DLD1 (cell line): ENCODE results near the gene OLR1.
"Not testable (repeated sequence)": the region's sequence is repeated elsewhere in the genome, so short reads cannot be mapped to it uniquely, and the experiment has no call there.

Experiments used
- in situ Hi-C: cut with HindIII; loops from 2 replicates; pipeline ENCODE4 v1.10.0; 2017; ENCODE audit warnings: low sequenced_read_pairs

OLR1 gene

DNA sequence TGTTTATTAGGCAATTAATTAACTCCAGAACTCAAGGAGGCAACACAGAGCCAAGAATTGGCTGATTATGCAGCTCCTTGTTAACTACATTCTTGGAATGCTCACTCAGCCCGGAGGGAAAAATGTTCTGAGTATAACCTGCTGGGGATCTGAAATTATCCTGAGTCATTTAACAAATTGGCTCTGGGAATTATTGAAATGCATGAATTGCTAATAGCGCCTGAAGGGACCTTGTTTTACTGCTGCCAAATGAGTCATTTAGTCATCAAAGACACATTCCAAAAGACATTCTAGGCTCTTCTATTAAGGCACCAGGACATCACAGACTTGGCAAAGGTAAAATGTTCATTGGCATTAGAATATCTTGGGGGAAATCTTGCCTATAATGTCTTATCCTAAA is 19.9 kb upstream of the OLR1 start:
- in situ Hi-C loops: no loop called here

DNA sequence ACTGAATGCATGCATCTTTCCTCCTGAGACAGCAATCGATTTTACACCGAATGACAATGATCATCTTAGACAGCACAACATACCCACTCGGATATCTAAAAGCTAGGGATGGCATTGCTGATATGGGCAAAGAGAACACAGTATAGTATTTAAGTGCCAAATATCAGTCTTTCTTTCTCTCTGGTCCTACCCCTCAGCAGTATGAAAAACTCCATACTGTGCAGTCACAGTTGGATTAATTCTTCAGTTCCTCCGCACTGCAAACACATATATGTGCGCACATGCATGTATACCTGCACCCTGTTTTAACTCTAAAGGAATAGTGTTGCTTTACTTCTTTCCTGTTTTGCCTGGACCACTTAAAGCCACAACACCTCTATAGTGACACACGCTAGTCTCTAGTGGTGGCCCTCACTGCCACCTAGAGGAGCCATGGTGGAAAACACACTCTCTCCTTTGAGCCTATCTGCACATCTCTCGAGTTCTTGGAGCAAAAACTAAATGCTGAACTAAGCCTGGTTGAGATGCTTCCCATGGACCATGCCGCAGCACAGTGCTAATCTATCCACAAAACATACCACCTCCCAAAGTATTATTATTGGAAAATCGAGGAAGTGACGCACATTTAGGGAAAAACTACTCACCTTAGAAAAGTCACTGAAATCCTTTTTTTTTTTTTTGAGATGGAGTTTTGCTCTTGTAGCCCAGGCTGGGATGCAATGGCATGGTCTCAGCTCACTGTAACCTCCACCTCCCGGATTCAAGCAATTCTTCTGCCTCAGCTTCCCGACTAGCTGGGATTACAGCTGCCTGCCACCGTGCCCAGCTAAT is 18.8 kb upstream of the OLR1 start:
- in situ Hi-C loops: no loop called here

DNA sequence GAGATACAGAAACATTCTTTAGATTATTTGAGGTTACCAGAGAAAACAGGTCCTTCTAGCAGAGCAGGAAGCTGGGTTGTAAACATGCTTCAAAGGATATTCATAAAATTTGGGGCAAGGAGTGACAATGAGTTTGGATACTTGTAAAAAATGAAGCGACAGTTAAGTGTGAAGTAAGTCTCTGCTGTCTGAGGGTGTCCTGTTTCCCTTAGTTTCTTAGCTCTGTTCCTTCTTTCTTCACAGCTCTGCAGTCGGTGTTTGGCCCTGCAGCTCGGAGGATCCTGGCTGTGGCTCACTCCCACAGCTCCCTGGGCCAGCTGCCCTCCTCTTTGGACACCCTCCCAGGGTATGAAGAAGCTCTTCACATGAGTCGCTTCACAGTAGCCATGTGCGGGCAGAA is 17.7 kb upstream of the OLR1 start:
- in situ Hi-C loops: no loop called here

DNA sequence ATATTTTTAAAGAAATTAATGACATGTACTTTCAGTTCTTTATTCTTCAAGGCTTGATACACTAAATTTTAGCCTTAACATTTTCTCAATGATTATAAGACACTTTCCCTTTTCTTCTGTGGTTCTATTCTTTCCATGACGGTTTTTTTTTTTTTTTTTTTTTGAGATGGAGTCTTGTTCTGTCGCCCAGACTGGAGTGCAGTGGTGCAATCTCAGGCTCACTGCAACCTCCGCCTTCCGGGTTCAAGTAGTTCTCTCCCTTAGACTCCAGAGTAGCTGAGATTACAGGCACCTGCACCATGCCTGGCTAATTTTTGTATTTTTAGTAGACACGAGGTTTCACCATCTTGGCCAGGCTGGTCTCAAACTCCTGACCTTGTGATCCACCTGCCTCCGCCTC is 15.0 kb upstream of the OLR1 start:
- in situ Hi-C loops: not testable (repeated sequence)

DNA sequence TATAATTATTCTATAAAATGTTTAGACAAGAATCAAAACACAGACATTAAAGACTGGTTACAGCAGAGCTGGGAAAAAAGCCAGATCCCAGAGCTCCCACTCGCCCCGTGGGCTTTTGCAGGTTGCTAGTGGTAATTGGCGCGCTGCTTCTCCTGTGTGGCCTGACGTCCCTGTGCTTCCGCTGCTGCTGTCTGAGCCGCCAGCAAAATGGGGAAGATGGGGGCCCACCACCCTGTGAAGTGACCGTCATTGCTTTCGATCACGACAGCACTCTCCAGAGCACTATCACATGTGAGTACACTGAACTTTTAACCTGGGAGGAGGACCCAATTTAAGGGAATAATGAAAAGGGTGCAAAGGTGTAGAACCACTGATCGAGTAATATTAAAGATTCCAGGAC is 14.4 kb upstream of the OLR1 start:
- in situ Hi-C loops: no loop called here

DNA sequence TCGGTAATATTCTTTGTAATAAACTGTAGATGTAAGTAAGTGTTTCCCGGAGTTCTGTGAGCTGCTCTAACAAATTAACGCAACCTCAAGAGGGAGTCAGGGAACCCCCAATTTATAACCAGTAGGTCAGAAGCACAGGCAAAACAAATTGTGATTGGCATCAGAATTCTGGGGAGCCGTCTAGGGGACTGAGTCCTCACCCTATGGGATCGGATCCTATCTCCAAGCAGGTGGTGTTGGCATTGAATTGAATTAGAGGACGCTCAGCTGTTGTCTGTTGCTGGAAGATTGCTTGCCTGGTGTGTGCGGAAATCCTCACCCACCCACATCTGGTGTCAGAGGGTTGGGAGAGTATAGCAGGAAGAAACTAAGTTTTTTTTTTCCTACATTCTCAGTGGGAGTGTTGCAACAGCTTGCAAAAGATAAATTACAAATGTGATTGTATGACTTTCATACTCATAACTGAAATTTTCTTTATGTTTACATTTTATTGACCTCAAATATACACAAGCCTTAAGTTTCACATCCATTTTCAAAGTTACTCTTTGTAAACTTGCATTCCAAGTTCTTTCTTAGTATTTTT is 12.4 kb upstream of the OLR1 start:
- in situ Hi-C loops: no loop called here

DNA sequence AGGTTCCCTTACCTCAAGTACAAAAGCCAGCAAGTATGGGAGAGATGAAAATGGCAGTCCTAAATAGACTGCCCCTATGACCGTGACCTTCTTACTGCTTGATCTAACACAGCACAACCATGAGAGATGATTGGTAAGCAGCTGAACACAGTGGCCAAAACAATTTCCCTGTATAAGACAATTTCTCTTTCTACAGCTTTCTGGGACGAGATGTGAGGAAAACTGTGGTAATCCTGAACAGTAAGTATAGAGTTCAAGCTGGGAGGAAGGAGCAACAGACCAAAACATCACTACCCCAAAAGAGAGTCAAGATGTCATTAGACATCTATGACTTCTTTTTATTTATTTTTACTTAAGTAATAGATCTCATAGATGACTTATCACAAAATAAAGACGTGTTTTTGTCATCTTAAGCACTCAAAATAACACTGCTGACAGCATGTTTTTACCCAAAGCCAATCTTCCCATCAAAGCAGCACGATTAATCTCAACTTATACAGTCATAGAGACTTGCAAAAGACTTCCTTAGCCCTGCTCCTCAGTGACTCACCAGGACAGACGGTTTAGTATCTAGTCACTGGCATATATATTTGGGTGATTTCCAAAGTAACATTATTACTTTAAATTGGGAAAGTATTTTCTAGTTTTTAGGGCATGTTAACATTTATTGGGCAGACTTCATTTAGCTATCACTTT is 10.6 kb upstream of the OLR1 start:
- in situ Hi-C loops: no loop called here

DNA sequence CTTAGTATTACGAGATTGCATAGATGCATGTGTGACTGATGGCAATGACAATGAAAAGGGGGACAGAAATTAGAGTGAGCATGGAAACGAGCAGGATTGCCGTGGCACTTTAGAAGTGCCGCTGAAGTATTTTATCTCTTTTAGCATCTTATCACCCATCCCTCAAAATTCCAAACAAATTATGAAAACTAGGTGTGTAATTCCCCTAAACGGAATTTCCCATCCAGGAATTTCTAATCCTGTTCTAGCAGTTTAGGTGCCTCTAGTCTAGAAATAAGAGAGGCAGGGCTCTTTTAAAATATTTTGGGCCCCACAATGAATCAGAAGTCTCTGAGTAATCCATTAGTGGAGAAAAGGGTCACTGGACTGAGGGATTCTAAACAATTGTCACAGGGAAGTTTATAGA is 7.8 kb upstream of the OLR1 start:
- in situ Hi-C loops: no loop called here

DNA sequence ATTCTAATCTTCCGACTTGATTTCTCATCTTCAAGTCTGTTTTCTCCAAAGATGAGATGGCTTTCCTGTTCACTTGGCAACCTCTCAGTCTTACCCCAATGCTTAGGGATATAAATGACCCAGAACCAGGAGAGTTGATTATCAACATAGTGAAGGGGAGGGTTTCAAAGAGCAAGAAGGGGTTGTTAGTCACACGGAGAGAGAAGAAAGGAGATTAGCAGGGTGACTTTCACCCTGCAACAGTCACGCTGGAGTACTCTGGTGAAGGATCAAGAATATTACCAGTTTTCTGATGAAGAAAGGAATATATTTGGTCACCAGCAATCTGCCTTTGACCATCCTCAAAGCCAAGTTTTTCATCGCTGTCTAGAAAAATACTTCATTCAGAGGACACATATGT is 6.9 kb upstream of the OLR1 start, which contains the start of gene TMEM52B:
Gene TMEM52B (plus strand): TSS at position 212 of the 400 bp plus-strand sequence. CDS start 543 bp downstream, outside the sequence.
- in situ Hi-C loops: no loop called here

DNA sequence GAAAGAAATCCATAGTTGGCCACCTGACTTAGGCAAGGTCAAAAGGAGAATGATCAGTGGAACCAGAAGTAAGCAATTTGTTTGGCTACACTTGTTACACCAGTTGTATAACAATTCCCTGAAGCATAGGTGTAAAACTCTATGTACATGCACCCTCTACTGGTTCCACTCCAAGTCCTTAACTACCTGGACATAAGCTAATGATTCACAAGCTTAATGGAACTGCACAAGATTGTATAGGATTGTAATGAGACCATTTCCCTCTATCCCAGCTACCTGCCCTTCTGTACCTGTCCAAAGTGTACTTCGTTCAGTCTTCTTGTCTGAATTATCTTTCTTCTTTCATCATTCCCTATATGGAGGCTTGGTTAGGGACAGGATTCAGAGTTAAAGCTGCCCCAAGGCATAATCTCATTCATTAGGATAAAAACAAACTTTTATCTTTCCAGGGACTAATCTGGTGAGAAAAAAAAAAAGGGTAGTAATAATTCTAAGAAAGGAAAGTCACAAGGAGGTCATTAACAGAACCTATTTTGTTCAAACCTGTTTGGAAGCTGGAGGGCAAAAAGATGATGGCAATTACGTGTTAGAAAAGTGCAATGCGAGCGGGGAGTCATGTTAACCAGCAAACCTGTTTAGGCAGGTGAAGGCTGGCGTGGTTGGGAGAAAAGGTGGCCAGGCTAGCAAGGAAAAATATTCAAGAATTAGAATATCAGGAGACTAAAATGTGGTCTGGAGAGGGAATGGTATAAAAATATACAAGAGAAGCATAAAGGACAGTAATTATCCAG is 4.1 kb upstream of the OLR1 start:
- in situ Hi-C loops: no loop called here

DNA sequence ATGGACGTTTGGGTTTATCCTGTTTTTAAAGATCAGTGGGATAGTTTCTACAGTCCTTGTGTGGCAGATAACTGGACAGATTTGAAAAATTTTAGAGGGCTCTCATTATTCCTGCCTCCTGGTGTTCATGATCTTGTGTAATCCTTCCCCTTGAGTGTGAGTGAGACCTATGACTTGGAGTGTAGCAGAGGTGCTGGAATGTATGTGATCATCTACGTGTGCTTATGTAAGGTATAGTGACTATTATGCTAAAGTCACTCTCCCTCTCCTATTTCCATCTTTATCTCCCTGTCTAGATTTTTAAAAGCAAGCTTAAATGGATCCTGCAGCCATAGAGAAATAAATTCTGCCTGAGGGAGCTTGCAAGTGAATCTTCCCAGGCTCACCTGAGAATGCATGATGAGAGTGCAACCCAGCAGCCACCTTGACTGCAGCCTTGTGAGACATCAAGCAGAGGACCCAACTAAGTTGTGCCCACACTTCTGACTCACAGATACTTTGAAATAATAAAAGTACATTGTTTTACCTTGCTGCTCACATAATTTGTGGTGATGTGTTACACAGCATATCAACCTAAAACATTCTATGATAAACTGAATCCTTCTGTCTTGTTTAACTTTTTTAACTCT is 3.2 kb upstream of the OLR1 start:
- in situ Hi-C loops: no loop called here

DNA sequence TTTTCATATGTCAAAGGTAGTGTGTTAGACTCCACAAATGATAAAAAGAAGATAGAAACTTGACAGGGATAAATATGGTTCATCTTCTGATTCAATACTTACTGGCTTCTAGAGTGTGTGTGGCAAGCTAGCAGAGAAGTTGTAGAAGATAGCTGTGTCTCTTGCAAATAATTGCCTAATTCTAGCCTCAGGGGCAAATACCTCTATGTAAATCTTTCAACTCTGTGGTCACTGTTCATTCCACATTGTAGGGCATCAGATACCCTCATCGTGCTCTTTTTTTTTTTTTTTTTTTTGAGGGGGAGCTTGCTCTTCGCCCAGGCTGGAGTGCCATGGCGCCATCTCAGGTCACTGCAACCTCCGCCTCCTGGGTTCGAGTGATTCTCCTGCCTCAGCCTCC is 1.7 kb downstream of the OLR1 start:
- in situ Hi-C loops: no loop called here

DNA sequence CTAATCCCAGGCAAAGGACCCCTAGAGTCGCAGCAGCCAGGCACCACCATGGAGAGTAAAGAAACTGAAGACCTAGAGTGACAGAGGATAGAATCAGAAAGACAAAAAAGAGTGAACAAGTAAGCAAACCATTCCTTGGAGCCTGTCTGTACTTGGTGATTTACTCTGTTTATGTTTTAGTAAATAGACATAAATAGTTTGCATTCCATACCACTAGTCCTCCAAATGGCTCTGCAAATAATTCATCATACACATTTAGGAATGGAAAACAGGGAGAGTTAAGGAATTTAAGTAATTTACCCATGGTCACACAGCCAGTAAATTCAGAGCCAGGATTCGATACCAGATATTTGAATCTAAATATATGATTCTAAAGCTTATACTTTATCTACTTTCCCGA is 2.8 kb downstream of the OLR1 start:
- in situ Hi-C loops: loop anchor here (10.0 kb wide), 1 partner anchor 196 kb away; no protein-coding TSS in a partner anchor

DNA sequence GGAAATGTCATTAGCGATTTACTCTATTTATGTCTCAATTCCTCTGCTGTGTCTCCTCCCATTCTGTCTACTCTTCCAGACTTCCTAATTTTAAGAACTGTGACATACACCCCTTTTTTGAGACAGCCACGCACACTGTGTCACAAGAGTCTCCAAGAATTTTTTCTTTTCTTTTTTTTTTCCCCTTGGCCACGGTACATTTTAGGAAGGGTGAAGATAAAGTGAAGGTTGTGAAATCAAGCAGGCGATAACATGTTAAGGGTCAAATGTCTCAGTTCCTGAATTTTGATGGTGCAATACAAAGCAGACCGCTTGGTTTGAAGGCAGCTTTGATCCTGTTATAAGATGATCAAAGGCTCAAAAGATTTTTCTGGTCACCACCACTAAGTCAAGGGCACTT is 4.3 kb downstream of the OLR1 start:
- in situ Hi-C loops: loop anchor here (10.0 kb wide), 1 partner anchor 197 kb away; no protein-coding TSS in a partner anchor

DNA sequence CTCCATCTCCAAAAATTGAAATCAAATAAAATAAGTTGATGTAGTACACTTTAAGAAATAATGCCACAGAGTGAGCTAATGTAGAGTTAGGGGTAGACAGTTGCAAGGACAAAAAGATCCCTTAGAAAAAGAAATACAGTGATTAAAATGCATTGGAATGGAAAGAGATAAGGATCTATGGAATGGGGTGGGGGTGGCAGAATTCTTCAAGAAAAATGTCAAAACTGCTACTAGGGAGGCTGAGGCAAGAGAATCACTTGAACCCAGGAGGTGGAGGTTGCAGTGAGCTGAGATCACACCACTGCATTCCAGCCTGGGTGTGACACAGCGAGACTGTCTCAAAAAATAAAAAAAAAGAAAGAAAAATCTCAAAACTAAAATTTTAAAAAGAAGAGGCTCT is 6.5 kb downstream of the OLR1 start:
- in situ Hi-C loops: loop anchor here (10.0 kb wide), 1 partner anchor 199 kb away; no protein-coding TSS in a partner anchor

DNA sequence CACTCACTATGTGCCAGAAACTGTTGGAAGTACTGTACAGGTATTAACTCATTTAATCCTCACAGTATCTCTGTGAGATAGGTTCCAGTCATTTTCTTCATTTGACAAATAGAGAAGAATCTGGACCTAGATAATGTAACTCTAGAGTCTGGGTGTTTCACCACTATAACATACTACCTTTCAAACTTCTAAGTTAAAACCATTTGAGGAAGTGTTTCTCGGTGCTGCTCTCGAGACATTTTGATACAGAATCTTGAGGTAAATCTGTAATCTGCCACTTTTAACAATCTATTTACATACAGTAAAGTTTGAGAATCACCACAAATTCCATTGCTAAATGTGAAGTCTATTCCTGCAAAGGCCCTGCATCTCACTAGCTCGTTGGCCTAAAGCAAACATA is 8.8 kb downstream of the OLR1 start:
- in situ Hi-C loops: loop anchor here (10.0 kb wide), 1 partner anchor 202 kb away; no protein-coding TSS in a partner anchor

DNA sequence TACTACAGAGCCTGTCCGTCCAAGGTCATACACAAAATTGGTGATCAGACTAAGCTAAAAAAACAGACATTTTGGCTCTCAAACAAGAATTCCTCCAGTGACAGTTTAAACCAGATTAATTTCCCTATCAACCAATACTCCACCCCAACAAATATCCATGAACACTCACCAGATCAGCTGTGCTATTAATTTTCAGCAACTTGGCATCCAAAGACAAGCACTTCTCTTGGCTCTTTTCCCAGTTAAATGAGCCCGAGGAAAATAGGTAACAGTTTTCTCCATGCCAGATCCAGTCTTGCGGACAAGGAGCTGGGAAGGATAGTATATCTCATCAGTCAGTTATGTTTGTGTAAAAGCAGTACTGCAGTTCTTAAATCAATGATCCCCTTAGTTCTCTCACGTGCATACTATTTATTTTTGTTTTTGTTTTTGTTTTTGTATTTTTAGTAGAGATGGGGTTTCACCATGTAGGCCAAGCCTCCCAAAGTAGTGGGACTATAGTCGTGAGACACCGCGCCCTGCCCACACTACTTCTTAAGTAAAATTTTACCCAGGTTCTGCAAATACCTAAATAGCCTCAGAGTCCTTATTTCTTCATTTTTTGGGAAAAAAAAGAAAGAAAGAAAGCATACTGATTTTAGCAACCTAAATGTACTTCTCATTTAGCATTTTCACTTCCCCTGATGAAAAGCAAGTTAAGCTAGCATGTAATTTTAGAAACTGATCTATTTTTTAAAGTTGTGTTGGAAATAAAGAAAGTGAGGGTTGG is 11.1 kb downstream of the OLR1 start:
- in situ Hi-C loops: loop anchor here (10.0 kb wide), 1 partner anchor 204 kb away; no protein-coding TSS in a partner anchor

DNA sequence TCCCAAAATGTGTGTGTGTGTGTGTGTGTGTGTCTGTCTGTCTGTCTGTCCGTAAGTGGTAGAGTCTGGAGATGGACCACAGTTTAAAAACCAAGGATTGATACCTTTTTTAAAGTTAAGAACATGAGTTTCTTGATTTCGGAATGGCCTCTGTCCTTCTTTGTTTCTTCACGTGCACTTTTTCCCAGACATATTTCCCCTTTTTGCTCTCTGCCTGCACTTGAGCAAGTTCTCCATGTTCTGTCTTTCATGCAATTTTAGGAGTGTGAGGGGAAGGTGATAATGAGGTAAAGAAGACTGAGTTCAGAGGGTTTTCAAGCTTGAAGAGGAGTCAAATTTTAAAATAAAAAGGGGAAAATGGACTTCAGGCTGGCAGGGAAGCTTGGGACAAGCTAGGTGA is 12.7 kb downstream of the OLR1 start:
- in situ Hi-C loops: no loop called here

DNA sequence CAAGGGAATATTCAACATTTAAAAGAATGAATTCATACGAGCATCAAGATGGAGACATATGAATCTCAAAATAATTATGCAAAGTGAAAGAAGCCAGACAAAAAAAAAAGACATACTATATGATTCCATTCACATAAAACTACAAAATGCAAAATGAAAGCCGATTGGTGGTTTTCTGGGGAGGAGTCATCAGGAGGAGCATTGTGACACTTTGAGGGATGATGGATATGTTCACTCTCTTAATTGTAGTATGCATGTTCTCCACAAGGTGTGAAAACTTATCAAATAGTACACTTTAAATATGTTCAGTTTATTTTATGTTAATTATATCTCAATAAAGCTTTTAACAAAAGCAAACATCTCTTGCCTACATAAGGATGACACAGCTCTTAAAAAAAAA is 13.5 kb downstream of the OLR1 start:
- in situ Hi-C loops: no loop called here

DNA sequence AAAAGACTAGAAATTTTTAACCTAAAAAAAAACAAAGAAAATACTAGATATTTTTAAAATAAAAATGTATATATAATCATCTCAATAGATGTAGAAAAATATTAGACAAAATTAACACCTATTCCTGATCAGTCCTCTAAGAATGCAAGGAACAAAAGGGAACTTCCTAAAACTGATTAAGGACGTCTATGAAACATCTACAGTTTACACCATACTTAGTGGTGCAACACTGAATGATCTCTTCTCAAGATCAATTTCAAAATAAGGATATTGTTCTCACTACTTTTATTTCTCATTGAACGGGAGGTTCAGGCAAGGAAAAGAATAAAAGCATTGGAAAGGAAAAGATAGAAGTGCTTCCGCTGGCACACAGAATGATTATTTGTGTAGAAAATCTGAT is 16.0 kb downstream of the OLR1 start:
- in situ Hi-C loops: no loop called here
